ENCODE measurements around the gene ATP1A3. TPM values are rescaled to one million over a fixed set of nuclear protein-coding genes. Genes with fewer than 3 reads are reported as not detected.

ATP1A3 gene
- total RNA-seq, 1 experiment from 2014 or later, result 34.2 TPM

DNA sequence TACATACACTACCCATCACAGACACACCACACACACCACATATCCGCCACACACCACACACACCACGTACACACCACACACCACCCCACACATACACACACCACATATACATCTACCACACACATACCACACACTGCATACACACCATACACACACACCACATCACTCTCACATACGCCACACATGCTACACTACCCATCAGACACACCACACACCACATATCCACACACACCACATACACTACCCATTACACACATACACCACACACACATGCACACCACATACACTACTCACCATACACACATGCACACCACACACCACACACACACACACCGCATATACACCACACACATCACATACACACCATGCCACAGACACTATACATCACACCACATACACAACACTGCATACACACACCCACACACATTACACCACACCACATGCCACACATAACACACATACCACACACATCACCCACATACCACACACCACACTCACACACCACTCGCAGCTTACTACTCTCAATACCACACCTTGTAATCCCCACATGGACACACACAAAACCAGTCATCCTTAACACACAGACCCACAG, 75.3 kb downstream of the ATP1A3 start:
- Mint-ChIP-seq H3K4me1 (peaks cover 10% of the 10 kb centered on the region), H3K36me3 (no peaks in the 10 kb centered on the region), H3K4me3 (no peak overlapping the region), H3K27me3 (ENCODE audit: low read depth) (no peaks in the 10 kb centered on the region), H3K27ac (no peak overlapping the region), H3K9me3 (no peaks in the 10 kb centered on the region)
- CTCF ChIA-PET, result interaction anchor here (1.3 to 1.4 kb wide), 3 partner anchors 9 to 35 kb away, joined by 3 to 5 read pairs (median 5); partner anchors contain the start of gene ERFL
- ATAC-seq (no peak), DNase-seq (ENCODE audit: low spot score) (no peak)
- POLR2A ChIA-PET, result interaction anchor here (0.5 kb wide), 1 partner anchor 43 kb away, joined by 3 read pairs; no protein-coding TSS in a partner anchor
- TF ChIP-seq GABPB1 (CRISPR knock-in tag; IDR thresholded peaks at IDR 0.05) (no peak), JUN (CRISPR knock-in tag; IDR thresholded peaks at IDR 0.05) (no peak), ZBTB21 (CRISPR knock-in tag; IDR thresholded peaks at IDR 0.05; ENCODE audit: borderline replicate concordance) (no peak), NR1H2 (CRISPR knock-in tag; IDR thresholded peaks at IDR 0.05) (no peak), ELF4 (CRISPR knock-in tag; IDR thresholded peaks at IDR 0.05; ENCODE audit: low read depth) (no peak), ZNF219 (CRISPR knock-in tag; IDR thresholded peaks at IDR 0.05; ENCODE audit: borderline replicate concordance) (no peak), TCF7 (CRISPR knock-in tag; IDR thresholded peaks at IDR 0.05; ENCODE audit: low read depth) (no peak), SP1 (CRISPR knock-in tag; conservative IDR thresholded peaks at IDR 0.05) (no peak)
- TF ChIP-seq, protein P1, sequence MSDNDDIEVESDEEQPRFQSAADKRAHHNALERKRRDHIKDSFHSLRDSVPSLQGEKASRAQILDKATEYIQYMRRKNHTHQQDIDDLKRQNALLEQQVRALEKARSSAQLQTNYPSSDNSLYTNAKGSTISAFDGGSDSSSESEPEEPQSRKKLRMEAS (CRISPR knock-in tag; IDR thresholded peaks at IDR 0.05), result no peak
- TF ChIP-seq, protein P2, sequence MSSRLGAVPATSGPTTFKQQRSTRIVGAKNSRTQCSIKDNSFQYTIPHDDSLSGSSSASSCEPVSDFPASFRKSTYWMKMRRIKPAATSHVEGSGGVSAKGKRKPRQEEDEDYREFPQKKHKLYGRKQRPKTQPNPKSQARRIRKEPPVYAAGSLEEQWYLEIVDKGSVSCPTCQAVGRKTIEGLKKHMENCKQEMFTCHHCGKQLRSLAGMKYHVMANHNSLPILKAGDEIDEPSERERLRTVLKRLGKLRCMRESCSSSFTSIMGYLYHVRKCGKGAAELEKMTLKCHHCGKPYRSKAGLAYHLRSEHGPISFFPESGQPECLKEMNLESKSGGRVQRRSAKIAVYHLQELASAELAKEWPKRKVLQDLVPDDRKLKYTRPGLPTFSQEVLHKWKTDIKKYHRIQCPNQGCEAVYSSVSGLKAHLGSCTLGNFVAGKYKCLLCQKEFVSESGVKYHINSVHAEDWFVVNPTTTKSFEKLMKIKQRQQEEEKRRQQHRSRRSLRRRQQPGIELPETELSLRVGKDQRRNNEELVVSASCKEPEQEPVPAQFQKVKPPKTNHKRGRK (CRISPR knock-in tag; IDR thresholded peaks at IDR 0.05; ENCODE audit: borderline replicate concordance), result no peak
- TF ChIP-seq, protein P3, sequence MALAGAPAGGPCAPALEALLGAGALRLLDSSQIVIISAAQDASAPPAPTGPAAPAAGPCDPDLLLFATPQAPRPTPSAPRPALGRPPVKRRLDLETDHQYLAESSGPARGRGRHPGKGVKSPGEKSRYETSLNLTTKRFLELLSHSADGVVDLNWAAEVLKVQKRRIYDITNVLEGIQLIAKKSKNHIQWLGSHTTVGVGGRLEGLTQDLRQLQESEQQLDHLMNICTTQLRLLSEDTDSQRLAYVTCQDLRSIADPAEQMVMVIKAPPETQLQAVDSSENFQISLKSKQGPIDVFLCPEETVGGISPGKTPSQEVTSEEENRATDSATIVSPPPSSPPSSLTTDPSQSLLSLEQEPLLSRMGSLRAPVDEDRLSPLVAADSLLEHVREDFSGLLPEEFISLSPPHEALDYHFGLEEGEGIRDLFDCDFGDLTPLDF (CRISPR knock-in tag; IDR thresholded peaks at IDR 0.05), result no peak
- TF ChIP-seq, protein P4, sequence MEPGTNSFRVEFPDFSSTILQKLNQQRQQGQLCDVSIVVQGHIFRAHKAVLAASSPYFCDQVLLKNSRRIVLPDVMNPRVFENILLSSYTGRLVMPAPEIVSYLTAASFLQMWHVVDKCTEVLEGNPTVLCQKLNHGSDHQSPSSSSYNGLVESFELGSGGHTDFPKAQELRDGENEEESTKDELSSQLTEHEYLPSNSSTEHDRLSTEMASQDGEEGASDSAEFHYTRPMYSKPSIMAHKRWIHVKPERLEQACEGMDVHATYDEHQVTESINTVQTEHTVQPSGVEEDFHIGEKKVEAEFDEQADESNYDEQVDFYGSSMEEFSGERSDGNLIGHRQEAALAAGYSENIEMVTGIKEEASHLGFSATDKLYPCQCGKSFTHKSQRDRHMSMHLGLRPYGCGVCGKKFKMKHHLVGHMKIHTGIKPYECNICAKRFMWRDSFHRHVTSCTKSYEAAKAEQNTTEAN (CRISPR knock-in tag; IDR thresholded peaks at IDR 0.05), result no peak
- TF ChIP-seq, protein P5, sequence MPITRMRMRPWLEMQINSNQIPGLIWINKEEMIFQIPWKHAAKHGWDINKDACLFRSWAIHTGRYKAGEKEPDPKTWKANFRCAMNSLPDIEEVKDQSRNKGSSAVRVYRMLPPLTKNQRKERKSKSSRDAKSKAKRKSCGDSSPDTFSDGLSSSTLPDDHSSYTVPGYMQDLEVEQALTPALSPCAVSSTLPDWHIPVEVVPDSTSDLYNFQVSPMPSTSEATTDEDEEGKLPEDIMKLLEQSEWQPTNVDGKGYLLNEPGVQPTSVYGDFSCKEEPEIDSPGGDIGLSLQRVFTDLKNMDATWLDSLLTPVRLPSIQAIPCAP (CRISPR knock-in tag; IDR thresholded peaks at IDR 0.05), result no peak
- TF ChIP-seq, protein P6, sequence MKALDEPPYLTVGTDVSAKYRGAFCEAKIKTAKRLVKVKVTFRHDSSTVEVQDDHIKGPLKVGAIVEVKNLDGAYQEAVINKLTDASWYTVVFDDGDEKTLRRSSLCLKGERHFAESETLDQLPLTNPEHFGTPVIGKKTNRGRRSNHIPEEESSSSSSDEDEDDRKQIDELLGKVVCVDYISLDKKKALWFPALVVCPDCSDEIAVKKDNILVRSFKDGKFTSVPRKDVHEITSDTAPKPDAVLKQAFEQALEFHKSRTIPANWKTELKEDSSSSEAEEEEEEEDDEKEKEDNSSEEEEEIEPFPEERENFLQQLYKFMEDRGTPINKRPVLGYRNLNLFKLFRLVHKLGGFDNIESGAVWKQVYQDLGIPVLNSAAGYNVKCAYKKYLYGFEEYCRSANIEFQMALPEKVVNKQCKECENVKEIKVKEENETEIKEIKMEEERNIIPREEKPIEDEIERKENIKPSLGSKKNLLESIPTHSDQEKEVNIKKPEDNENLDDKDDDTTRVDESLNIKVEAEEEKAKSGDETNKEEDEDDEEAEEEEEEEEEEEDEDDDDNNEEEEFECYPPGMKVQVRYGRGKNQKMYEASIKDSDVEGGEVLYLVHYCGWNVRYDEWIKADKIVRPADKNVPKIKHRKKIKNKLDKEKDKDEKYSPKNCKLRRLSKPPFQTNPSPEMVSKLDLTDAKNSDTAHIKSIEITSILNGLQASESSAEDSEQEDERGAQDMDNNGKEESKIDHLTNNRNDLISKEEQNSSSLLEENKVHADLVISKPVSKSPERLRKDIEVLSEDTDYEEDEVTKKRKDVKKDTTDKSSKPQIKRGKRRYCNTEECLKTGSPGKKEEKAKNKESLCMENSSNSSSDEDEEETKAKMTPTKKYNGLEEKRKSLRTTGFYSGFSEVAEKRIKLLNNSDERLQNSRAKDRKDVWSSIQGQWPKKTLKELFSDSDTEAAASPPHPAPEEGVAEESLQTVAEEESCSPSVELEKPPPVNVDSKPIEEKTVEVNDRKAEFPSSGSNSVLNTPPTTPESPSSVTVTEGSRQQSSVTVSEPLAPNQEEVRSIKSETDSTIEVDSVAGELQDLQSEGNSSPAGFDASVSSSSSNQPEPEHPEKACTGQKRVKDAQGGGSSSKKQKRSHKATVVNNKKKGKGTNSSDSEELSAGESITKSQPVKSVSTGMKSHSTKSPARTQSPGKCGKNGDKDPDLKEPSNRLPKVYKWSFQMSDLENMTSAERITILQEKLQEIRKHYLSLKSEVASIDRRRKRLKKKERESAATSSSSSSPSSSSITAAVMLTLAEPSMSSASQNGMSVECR (CRISPR knock-in tag; IDR thresholded peaks at IDR 0.05; ENCODE audit: borderline replicate concordance), result no peak
- TF ChIP-seq, protein P7, sequence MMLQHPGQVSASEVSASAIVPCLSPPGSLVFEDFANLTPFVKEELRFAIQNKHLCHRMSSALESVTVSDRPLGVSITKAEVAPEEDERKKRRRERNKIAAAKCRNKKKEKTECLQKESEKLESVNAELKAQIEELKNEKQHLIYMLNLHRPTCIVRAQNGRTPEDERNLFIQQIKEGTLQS (CRISPR knock-in tag; conservative IDR thresholded peaks at IDR 0.05), result no peak
- TF ChIP-seq, protein P8, sequence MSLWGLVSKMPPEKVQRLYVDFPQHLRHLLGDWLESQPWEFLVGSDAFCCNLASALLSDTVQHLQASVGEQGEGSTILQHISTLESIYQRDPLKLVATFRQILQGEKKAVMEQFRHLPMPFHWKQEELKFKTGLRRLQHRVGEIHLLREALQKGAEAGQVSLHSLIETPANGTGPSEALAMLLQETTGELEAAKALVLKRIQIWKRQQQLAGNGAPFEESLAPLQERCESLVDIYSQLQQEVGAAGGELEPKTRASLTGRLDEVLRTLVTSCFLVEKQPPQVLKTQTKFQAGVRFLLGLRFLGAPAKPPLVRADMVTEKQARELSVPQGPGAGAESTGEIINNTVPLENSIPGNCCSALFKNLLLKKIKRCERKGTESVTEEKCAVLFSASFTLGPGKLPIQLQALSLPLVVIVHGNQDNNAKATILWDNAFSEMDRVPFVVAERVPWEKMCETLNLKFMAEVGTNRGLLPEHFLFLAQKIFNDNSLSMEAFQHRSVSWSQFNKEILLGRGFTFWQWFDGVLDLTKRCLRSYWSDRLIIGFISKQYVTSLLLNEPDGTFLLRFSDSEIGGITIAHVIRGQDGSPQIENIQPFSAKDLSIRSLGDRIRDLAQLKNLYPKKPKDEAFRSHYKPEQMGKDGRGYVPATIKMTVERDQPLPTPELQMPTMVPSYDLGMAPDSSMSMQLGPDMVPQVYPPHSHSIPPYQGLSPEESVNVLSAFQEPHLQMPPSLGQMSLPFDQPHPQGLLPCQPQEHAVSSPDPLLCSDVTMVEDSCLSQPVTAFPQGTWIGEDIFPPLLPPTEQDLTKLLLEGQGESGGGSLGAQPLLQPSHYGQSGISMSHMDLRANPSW (CRISPR knock-in tag; conservative IDR thresholded peaks at IDR 0.05; ENCODE audit: low read depth), result no peak
- TF ChIP-seq, protein P9, sequence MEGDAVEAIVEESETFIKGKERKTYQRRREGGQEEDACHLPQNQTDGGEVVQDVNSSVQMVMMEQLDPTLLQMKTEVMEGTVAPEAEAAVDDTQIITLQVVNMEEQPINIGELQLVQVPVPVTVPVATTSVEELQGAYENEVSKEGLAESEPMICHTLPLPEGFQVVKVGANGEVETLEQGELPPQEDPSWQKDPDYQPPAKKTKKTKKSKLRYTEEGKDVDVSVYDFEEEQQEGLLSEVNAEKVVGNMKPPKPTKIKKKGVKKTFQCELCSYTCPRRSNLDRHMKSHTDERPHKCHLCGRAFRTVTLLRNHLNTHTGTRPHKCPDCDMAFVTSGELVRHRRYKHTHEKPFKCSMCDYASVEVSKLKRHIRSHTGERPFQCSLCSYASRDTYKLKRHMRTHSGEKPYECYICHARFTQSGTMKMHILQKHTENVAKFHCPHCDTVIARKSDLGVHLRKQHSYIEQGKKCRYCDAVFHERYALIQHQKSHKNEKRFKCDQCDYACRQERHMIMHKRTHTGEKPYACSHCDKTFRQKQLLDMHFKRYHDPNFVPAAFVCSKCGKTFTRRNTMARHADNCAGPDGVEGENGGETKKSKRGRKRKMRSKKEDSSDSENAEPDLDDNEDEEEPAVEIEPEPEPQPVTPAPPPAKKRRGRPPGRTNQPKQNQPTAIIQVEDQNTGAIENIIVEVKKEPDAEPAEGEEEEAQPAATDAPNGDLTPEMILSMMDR (IDR thresholded peaks at IDR 0.05), result no peak
- TF ChIP-seq, protein P10, sequence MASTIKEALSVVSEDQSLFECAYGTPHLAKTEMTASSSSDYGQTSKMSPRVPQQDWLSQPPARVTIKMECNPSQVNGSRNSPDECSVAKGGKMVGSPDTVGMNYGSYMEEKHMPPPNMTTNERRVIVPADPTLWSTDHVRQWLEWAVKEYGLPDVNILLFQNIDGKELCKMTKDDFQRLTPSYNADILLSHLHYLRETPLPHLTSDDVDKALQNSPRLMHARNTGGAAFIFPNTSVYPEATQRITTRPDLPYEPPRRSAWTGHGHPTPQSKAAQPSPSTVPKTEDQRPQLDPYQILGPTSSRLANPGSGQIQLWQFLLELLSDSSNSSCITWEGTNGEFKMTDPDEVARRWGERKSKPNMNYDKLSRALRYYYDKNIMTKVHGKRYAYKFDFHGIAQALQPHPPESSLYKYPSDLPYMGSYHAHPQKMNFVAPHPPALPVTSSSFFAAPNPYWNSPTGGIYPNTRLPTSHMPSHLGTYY (CRISPR knock-in tag; IDR thresholded peaks at IDR 0.05), result no peak

Data from WTC11 (cell line).